ENCODE data around the gene TENM3. TPM values are rescaled to one million over a fixed set of nuclear protein-coding genes. Genes with fewer than 3 reads are reported as not detected.

TENM3 gene
- total and polyA plus RNA-seq, 9 donors, result 11.0 to 32.9 (median 23.2) TPM

DNA sequence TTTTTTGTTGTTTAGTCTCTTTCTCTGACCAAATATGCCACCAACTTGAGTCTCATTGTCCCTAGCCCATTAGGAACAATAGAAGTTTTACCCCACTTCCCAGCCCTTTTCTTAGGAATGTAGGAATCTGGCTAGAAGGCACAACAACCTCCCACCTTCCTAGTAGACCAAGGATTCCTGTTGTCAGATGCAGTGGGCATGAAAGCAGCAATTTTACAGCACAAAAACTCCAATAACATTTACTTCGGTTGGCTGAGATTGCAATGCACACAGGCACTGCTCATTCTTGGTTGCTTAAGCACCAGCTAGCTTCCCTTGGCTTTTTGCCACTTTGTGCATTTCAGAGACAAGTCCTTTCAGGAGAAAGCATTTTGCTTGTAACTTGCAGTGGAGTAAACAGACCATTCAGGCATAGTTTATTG is 312.8 kb downstream of the TENM3 start:
- DNase-seq, result peak; percentile 58
- no peaks in the 10 kb centered on the region for H3K4me1 ChIP-seq (ENCODE audit: control insufficient read depth, insufficient read depth, low read length)
- no peaks in the 10 kb centered on the region for H3K27me3 ChIP-seq (ENCODE audit: control insufficient read depth, insufficient read depth, low read length)
- H3K4me3 ChIP-seq (ENCODE audit: low read length), result no peak overlapping the region
- H3K27ac ChIP-seq (ENCODE audit: low read length), result no peak overlapping the region
- no peaks in the 10 kb centered on the region for H3K9me3 ChIP-seq (replicated peaks; ENCODE audit: control insufficient read depth, low read depth, low read length)
- H3K36me3 ChIP-seq (ENCODE audit: control insufficient read depth, insufficient read depth, low read length), result no peaks in the 10 kb centered on the region
- WGBS (ENCODE audit: insufficient coverage), result 43% methylated on average over 1 of the region's 1 CpG

DNA sequence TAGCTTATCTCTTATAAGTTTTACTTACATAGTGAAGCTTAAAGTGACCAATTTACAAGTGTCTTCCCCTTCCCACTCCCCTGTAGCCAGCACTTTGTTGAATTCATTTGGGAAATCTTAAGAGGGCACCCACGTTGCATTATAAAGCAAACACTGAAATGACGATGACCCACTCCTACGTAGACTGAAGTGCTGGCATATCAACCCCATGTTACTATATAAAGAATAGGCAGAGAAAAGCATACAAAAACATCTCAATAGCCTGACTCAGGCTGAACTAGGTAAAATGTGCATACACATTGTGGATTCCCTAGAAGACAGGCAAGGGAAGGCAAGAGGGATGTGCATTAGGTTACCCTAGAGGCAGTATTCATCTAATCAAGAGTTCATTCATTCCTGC is 313.4 kb downstream of the TENM3 start:
- Histone ChIP-seq H3K36me3 (ENCODE audit: control insufficient read depth, insufficient read depth, low read length) (no peaks in the 10 kb centered on the region), H3K4me3 (ENCODE audit: low read length) (no peak overlapping the region), H3K4me1 (ENCODE audit: control insufficient read depth, insufficient read depth, low read length) (no peaks in the 10 kb centered on the region), H3K9me3 (replicated peaks; ENCODE audit: control insufficient read depth, low read depth, low read length) (no peaks in the 10 kb centered on the region), H3K27me3 (ENCODE audit: control insufficient read depth, insufficient read depth, low read length) (no peaks in the 10 kb centered on the region), H3K27ac (ENCODE audit: low read length) (no peak overlapping the region)
- WGBS (ENCODE audit: insufficient coverage), result no CpG with 5 or more reads among the region's 3 CpGs
- no peak for DNase-seq

DNA sequence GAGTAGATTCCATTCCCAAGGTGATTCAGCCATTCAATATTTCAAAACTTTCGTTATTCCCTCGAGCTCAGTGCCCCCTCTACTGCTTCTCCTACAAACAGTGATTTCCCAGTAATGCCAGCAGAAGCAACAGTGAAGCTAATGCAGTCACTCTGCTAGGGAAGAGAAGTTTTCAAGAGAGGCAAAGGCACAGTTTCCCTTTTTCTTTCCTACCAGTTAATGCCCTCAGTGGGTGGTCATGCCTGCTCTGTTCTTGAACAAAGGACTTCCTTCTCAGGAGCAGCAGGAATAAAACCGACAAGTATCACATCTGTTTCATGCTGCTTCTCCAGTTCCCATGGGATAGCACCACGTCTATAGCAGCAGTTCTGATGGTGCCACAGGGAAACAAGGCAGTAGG is 317.2 kb downstream of the TENM3 start:
- no peaks in the 10 kb centered on the region for H3K36me3 ChIP-seq (ENCODE audit: control insufficient read depth, insufficient read depth, low read length)
- no peak overlapping the region for H3K4me3 ChIP-seq (ENCODE audit: low read length)
- H3K27me3 ChIP-seq (ENCODE audit: control insufficient read depth, insufficient read depth, low read length), result no peaks in the 10 kb centered on the region
- WGBS (ENCODE audit: insufficient coverage), result no CpG with 5 or more reads among the region's 4 CpGs
- H3K27ac ChIP-seq (ENCODE audit: low read length), result no peak overlapping the region
- DNase-seq, result no peak
- H3K4me1 ChIP-seq (ENCODE audit: control insufficient read depth, insufficient read depth, low read length), result no peaks in the 10 kb centered on the region
- no peaks in the 10 kb centered on the region for H3K9me3 ChIP-seq (replicated peaks; ENCODE audit: control insufficient read depth, low read depth, low read length)

- Histone ChIP-seq H3K9me3 (replicated peaks; ENCODE audit: control insufficient read depth, low read depth, low read length) (no peaks in the 10 kb centered on the region), H3K4me1 (ENCODE audit: control insufficient read depth, insufficient read depth, low read length) (no peaks in the 10 kb centered on the region), H3K4me3 (ENCODE audit: low read length) (no peak overlapping the region), H3K36me3 (ENCODE audit: control insufficient read depth, insufficient read depth, low read length) (no peaks in the 10 kb centered on the region), H3K27me3 (ENCODE audit: control insufficient read depth, insufficient read depth, low read length) (no peaks in the 10 kb centered on the region), H3K27ac (ENCODE audit: low read length) (no peak overlapping the region)
- WGBS (ENCODE audit: insufficient coverage), result 80% methylated on average over 1 of the region's 3 CpGs
- DNase-seq, result no peak
These were observed 319.1 kb downstream of the TENM3 start for GRCh38 chr4:182562350-182562749.

DNA sequence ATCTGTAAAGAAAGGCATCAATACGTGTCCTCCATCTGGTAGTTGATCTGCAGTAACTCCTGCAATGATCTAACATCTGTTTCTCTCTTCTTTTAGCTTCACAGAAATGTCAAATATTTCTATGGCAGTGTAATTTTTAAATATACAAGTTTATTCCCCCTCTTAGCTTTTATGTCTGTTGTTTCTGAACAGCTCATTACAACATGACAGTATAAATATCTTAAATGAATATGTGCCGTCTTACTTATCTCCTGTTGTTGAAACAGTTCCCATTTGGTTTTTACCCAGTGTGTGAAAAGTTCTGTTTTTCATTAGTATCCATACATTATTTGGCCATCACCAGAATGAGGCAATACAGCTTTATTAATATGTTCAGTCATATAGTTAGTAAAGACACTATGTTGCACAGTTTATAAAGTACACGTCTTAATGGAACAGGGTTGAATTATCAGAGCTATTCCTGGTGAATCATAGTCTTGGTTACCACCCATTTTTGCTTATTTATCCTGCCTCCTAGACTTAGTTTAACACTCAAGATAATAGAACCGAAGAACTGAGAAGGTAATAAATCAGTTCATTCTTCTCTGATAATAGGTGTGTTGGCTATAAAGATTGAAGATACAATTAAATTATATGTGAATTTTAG is 321.6 kb downstream of the TENM3 start:
- no peak overlapping the region for H3K27ac ChIP-seq (ENCODE audit: low read length)
- H3K4me3 ChIP-seq (ENCODE audit: low read length), result no peak overlapping the region
- H3K4me1 ChIP-seq (ENCODE audit: control insufficient read depth, insufficient read depth, low read length), result no peaks in the 10 kb centered on the region
- H3K36me3 ChIP-seq (ENCODE audit: control insufficient read depth, insufficient read depth, low read length), result no peaks in the 10 kb centered on the region
- WGBS (ENCODE audit: insufficient coverage), result no CpG with 5 or more reads among the region's 4 CpGs
- no peak for DNase-seq
- no peaks in the 10 kb centered on the region for H3K9me3 ChIP-seq (replicated peaks; ENCODE audit: control insufficient read depth, low read depth, low read length)
- no peaks in the 10 kb centered on the region for H3K27me3 ChIP-seq (ENCODE audit: control insufficient read depth, insufficient read depth, low read length)

- 73% methylated on average over 1 of the region's 6 CpGs for WGBS (ENCODE audit: insufficient coverage)
These were observed 323.9 kb downstream of the TENM3 start for GRCh38 chr4:182567119-182567518.

DNA sequence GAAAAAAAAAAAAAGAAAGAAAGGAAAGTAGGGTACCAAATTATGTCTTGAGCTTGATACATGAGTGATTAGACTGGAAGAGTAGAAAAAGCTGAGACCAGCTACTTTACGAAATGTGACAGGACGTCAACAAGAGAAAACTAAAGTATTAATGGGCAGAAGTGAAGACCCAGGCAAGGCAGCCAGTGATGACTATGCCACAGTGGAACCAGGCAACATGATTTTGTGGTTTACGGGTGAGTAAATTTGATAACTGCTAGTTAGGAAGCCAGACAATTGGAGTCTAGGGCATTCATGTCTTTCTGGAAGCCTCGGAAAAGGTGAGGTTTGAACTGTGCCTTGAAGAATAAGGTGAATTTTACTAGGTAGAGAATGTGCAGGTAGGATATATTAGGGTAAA is 326.4 kb downstream of the TENM3 start:
- Histone ChIP-seq H3K4me1 (ENCODE audit: control insufficient read depth, insufficient read depth, low read length) (no peaks in the 10 kb centered on the region), H3K4me3 (ENCODE audit: low read length) (no peak overlapping the region), H3K27me3 (ENCODE audit: control insufficient read depth, insufficient read depth, low read length) (no peaks in the 10 kb centered on the region), H3K36me3 (ENCODE audit: control insufficient read depth, insufficient read depth, low read length) (no peaks in the 10 kb centered on the region), H3K9me3 (replicated peaks; ENCODE audit: control insufficient read depth, low read depth, low read length) (no peaks in the 10 kb centered on the region), H3K27ac (ENCODE audit: low read length) (no peak overlapping the region)
- DNase-seq, result no peak
- 96% methylated on average over 3 of the region's 4 CpGs for WGBS (ENCODE audit: insufficient coverage)

More at GRCh38 chr4:182567119-182567518, 323.9 kb downstream of the TENM3 start:
- Histone ChIP-seq H3K4me1 (ENCODE audit: control insufficient read depth, insufficient read depth, low read length) (no peaks in the 10 kb centered on the region), H3K4me3 (ENCODE audit: low read length) (no peak overlapping the region), H3K27ac (ENCODE audit: low read length) (no peak overlapping the region), H3K27me3 (ENCODE audit: control insufficient read depth, insufficient read depth, low read length) (no peaks in the 10 kb centered on the region), H3K9me3 (replicated peaks; ENCODE audit: control insufficient read depth, low read depth, low read length) (no peaks in the 10 kb centered on the region), H3K36me3 (ENCODE audit: control insufficient read depth, insufficient read depth, low read length) (no peaks in the 10 kb centered on the region)
- no peak for DNase-seq

- no peaks in the 10 kb centered on the region for H3K4me1 ChIP-seq (ENCODE audit: control insufficient read depth, insufficient read depth, low read length)
- H3K9me3 ChIP-seq (replicated peaks; ENCODE audit: control insufficient read depth, low read depth, low read length), result no peaks in the 10 kb centered on the region
- H3K27ac ChIP-seq (ENCODE audit: low read length), result no peak overlapping the region
- DNase-seq, result no peak
- no peak overlapping the region for H3K4me3 ChIP-seq (ENCODE audit: low read length)
- H3K27me3 ChIP-seq (ENCODE audit: control insufficient read depth, insufficient read depth, low read length), result no peaks in the 10 kb centered on the region
- WGBS (ENCODE audit: insufficient coverage), result no CpG with 5 or more reads among the region's 5 CpGs
- H3K36me3 ChIP-seq (ENCODE audit: control insufficient read depth, insufficient read depth, low read length), result no peaks in the 10 kb centered on the region
These were observed 331.5 kb downstream of the TENM3 start for GRCh38 chr4:182574706-182575105.

DNA sequence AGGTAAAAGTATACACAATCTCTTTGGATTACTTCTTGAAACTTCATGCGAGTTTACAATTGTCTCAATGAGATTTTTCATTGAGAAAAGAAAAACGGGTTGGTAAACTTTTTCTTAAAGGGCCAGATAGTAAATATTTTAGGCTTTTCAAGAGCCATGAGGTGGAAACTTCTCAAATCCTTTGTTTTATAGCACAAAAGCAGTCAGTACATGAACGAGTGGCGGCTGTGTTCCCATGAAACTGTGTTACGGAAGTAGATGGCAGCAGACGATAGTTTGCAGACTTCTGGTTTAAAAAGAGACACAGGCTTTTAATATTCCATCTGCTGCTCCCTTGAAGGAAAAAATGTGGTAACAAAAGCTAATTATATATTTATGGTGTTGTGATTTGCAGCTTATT is 332.0 kb downstream of the TENM3 start:
- H3K36me3 ChIP-seq (ENCODE audit: control insufficient read depth, insufficient read depth, low read length), result no peaks in the 10 kb centered on the region
- no peaks in the 10 kb centered on the region for H3K9me3 ChIP-seq (replicated peaks; ENCODE audit: control insufficient read depth, low read depth, low read length)
- no peak overlapping the region for H3K4me3 ChIP-seq (ENCODE audit: low read length)
- H3K27me3 ChIP-seq (ENCODE audit: control insufficient read depth, insufficient read depth, low read length), result no peaks in the 10 kb centered on the region
- no peak overlapping the region for H3K27ac ChIP-seq (ENCODE audit: low read length)
- no CpG with 5 or more reads among the region's 6 CpGs for WGBS (ENCODE audit: insufficient coverage)
- peak; percentile 27 for DNase-seq
- H3K4me1 ChIP-seq (ENCODE audit: control insufficient read depth, insufficient read depth, low read length), result no peaks in the 10 kb centered on the region

GRCh38 chr4:182576601-182577289 is 333.5 kb downstream of the TENM3 start:
- no peak for DNase-seq
- WGBS (ENCODE audit: insufficient coverage), result 68% methylated on average over 6 of the region's 12 CpGs
- H3K36me3 ChIP-seq (ENCODE audit: control insufficient read depth, insufficient read depth, low read length), result no peaks in the 10 kb centered on the region
- no peaks in the 10 kb centered on the region for H3K4me1 ChIP-seq (ENCODE audit: control insufficient read depth, insufficient read depth, low read length)
- H3K9me3 ChIP-seq (replicated peaks; ENCODE audit: control insufficient read depth, low read depth, low read length), result no peaks in the 10 kb centered on the region
- H3K27ac ChIP-seq (ENCODE audit: low read length), result no peak overlapping the region
- no peaks in the 10 kb centered on the region for H3K27me3 ChIP-seq (ENCODE audit: control insufficient read depth, insufficient read depth, low read length)
- H3K4me3 ChIP-seq (ENCODE audit: low read length), result no peak overlapping the region

Data from muscle of leg (tissue), 11 donors.